GM23248 (cell line): ENCODE results near the gene ENO1. TPM values are rescaled to one million over a fixed set of nuclear protein-coding genes. Genes with fewer than 3 reads are reported as not detected.
"Not testable (repeated sequence)": the region's sequence is repeated elsewhere in the genome, so short reads cannot be mapped to it uniquely, and the experiment has no call there.

Source experiments
- DNase-seq: peaks from one replicate; pipeline ENCODE4 v3.0.0-alpha.2; 2015
- H2AFZ ChIP-seq: fragments of 200-600 bp; sonication (generic); 2 replicates; pipeline ENCODE4 v1.6.1; 2016; ENCODE audit warnings: antibody characterized with exemption
- H3F3A ChIP-seq: fragments of 200-600 bp; sonication (generic); 2 replicates; pipeline ENCODE4 v1.6.1; 2016; ENCODE audit warnings: mild to moderate bottlenecking, antibody characterized with exemption, mixed run types; ENCODE audit not compliant: insufficient read depth
- H3K27ac ChIP-seq: fragments of 200-600 bp; sonication (generic); 2 replicates; pipeline ENCODE4 v1.5.1; 2016; ENCODE audit warnings: mild to moderate bottlenecking
- H3K27me3 ChIP-seq: fragments of 200-600 bp; sonication (generic); replicated peaks from 2 replicates; pipeline ENCODE4 v1.6.1; 2016; ENCODE audit warnings: mild to moderate bottlenecking; ENCODE audit not compliant: insufficient read depth
- H3K36me3 ChIP-seq: fragments of 200-600 bp; sonication (generic); 2 replicates; pipeline ENCODE4 v1.6.1; 2016; ENCODE audit warnings: low read depth, mild to moderate bottlenecking
- H3K4me1 ChIP-seq: fragments of 200-600 bp; sonication (generic); 2 replicates; pipeline ENCODE4 v1.6.1; 2016; ENCODE audit warnings: mild to moderate bottlenecking; ENCODE audit not compliant: insufficient read depth
- H3K4me2 ChIP-seq: fragments of 200-600 bp; sonication (generic); one replicate; pipeline ENCODE4 v1.6.1; 2016; ENCODE audit warnings: mild to moderate bottlenecking; ENCODE audit not compliant: unreplicated experiment
- H3K4me3 ChIP-seq: fragments of 200-600 bp; sonication (generic); 2 replicates; pipeline ENCODE4 v1.5.1; 2016; ENCODE audit warnings: mild to moderate bottlenecking
- H3K79me2 ChIP-seq: fragments of 200-600 bp; sonication (generic); 2 replicates; pipeline ENCODE4 v1.6.1; 2016; ENCODE audit warnings: mild to moderate bottlenecking; ENCODE audit not compliant: insufficient read depth
- H3K9ac ChIP-seq: fragments of 200-600 bp; sonication (generic); 2 replicates; pipeline ENCODE4 v1.6.1; 2016; ENCODE audit warnings: mild to moderate bottlenecking
- H3K9me2 ChIP-seq: fragments of 200-600 bp; sonication (generic); 2 replicates; pipeline ENCODE4 v1.6.1; 2016; ENCODE audit warnings: mixed run types, mild to moderate bottlenecking, moderate library complexity; ENCODE audit not compliant: insufficient read depth
- H3K9me3 ChIP-seq: fragments of 200-600 bp; sonication (generic); one replicate; pipeline ENCODE4 v1.6.1; 2017; ENCODE audit warnings: low read depth
- H4K20me1 ChIP-seq: fragments of 200-600 bp; sonication (generic); 2 replicates; pipeline ENCODE4 v1.6.0; 2016; ENCODE audit not compliant: insufficient read depth
- EZH2 ChIP-seq: fragments of 200-600 bp; sonication (generic); IDR thresholded peaks from 2 replicates; pipeline ENCODE4 v1.6.1; 2018; ENCODE audit warnings: antibody characterized with exemption, mild to moderate bottlenecking; ENCODE audit not compliant: insufficient read depth, poor library complexity, severe bottlenecking
- EZH2phosphoT487 ChIP-seq: fragments of 200-600 bp; sonication (generic); IDR thresholded peaks from 2 replicates; pipeline ENCODE4 v1.6.1; 2018; ENCODE audit warnings: antibody characterized with exemption, moderate library complexity, mild to moderate bottlenecking, low read depth; ENCODE audit not compliant: insufficient read depth
- WGBS, 2 experiments: methylation state at CpG; one replicate each; pipeline ENCODE4 v1.1.6; 2015 to 2017; ENCODE audit warnings: low lambda C conversion rate in 2 of 2, low coverage in 1 of 2; ENCODE audit errors: missing lambda C conversion rate in 2 of 2; 5-methylcytosine and 5-hydroxymethylcytosine counted together
- in situ Hi-C: fragments of 300-500 bp; cut with MboI; formaldehyde crosslinking; loops from 2 replicates; pipeline ENCODE4 v1.15.0; 2020
- polyA plus RNA-seq: library from polyadenylated mRNA; unstranded; fragments of >200 nt; fragmentation: Nextera tagmentation; extraction: Ambion mirVana; gene quantifications from 2 replicates; pipeline ENCODE4 v1.2.1, GENCODE V29; 2016
- total RNA-seq: library from RNA; depleted of rRNA; stranded (reverse); fragments of >200 nt; shearing (Covaris generic); gene quantifications from 2 replicates; pipeline ENCODE4 v1.2.3, GENCODE V29; 2014

ENO1 gene
- total and polyA plus RNA-seq, 2 experiments from 2014 or later: 2,185 to 2,304 TPM

DNA sequence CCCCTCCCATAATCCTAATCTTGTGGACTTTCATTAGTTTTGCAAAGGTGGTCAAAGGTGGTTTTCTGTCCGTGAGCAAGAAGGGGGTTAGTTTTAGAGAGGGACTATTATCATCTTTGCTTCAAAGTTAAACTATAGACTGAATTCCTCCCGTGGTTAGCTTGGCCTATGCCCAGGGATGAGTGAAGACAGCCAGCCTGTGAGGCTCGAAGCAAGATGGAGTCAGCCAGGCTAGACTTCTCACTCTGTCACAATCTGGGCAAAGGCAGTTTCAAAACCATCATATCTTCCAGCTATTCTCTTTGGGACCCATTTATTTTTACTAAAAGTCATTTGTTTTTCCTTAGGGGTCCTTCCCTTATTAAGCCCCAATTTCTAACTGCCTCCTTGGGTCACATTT, 12.9 kb upstream of the ENO1 start:
- H3K9me3 ChIP-seq: no peaks in the 10 kb centered on the region
- TF ChIP-seq EZH2: no peak
- no peak for TF ChIP-seq EZH2phosphoT487
- WGBS, 2 experiments: 54 to 63% methylated on average over 3 of the region's 3 CpGs
- H4K20me1 ChIP-seq: no peaks in the 10 kb centered on the region
- no peaks in the 10 kb centered on the region for H3K27me3 ChIP-seq
- H3K4me3 ChIP-seq: no peak overlapping the region
- no peak overlapping the region for H3K4me2 ChIP-seq
- peak; percentile 41 for DNase-seq
- peaks cover 17% of the 10 kb centered on the region for H3F3A ChIP-seq
- peaks cover 19% of the 10 kb centered on the region for H3K4me1 ChIP-seq
- no peaks in the 10 kb centered on the region for H3K36me3 ChIP-seq
- in situ Hi-C loops: no loop called here
- H3K9me2 ChIP-seq: no peaks in the 10 kb centered on the region
- H2AFZ ChIP-seq: no peak overlapping the region
- no peak overlapping the region for H3K9ac ChIP-seq
- H3K79me2 ChIP-seq: no peaks in the 10 kb centered on the region
- peak overlapping the region; percentile 91 for H3K27ac ChIP-seq

DNA sequence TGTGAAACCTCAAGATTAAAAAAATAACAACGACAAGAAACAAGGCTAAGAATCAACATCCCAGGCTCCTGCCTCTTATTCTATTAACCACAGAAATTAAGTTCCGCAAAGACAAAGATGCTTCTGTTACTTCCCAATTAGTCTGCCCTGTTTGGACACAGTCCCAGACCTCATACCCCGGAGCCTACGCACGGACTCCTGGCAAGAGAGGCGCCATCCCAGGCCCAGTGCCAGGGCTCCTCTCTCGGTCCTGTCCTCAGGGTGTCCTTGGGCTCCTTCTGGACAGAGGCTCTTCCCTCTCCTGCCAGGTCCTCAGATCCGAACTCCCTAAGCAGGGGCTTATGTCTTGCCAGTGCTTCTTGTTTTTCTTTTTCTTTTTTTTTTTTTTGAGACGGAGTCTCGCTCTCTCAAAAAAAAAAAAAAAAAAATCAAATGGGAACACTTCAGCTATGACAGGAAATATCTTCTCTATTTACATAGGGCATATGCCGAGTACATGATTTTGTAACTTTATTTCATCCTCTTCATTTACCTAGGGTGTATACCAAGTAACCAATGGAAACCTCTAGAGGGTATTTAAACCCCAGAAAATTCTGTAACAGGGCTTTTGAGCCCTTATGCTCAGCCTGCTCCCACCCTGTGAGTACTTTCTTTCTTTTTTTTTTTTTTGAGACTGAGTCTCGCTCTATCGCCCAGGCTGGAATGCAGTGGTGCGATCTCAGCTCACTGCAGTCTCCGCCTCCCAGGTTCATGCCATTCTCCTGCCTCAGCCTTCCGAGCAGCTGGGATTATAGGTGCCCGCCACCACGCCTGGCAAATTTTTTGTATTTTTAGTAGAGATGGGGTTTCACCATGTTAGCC, 11.7 kb upstream of the ENO1 start:
- Histone ChIP-seq H3F3A (peaks cover 17% of the 10 kb centered on the region), H3K9me2 (no peaks in the 10 kb centered on the region), H3K79me2 (no peaks in the 10 kb centered on the region), H3K27me3 (no peaks in the 10 kb centered on the region), H4K20me1 (no peaks in the 10 kb centered on the region), H3K4me3 (peak overlapping the region; percentile 47), H3K36me3 (no peaks in the 10 kb centered on the region), H3K27ac (peak overlapping the region; percentile 91), H3K9me3 (no peaks in the 10 kb centered on the region), H2AFZ (0 out of 2 replicates have a peak overlapping the region, but pooled peaks have one; percentile 37), H3K4me1 (peaks cover 19% of the 10 kb centered on the region), H3K9ac (peak overlapping the region; percentile 71), H3K4me2 (peak overlapping the region; percentile 71)
- WGBS, 2 experiments: 7 to 11% methylated on average over 12 to 18 of the region's 18 CpGs
- in situ Hi-C loops: no loop called here
- TF ChIP-seq EZH2phosphoT487 (no peak), EZH2 (no peak)
- peak; percentile 96 for DNase-seq

DNA sequence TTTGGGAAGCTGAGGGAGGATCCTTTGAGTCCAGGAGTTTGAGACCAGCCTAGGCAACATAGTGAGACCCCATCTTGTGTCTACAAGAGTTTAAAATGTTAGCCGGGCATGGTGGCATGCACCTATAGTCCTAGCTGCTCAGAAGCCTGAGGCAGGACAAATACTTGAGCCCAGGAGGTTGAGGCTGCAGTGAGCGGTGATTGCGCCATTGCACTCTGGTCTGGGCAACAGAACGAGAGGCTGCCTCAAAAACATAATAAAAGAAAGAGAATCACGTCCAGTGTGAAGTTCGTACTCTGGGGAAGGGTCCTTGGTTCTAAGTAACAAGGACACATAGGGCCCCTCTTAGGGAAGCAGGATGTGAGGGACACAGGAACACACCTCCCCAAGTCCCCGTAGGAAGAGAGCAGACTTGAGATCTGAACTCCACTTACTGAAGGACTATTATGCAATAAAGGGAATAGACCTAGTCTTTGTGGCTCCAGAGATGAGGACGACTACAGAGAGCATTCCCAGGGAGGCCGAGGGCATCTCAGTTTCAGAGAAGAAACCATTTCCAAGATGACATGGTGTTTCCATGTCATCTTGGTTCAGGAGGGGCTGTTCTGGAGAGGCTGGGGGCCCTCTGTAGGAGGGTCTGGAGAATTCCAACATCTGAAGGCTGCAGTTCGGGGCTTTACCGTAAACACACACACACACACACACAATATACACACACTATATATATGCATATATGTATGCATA, 10.8 kb upstream of the ENO1 start:
- H3K79me2 ChIP-seq: no peaks in the 10 kb centered on the region
- peak overlapping the region; percentile 91 for H3K27ac ChIP-seq
- H2AFZ ChIP-seq: peak overlapping the region; percentile 37
- no peaks in the 10 kb centered on the region for H3K9me2 ChIP-seq
- in situ Hi-C loops: no loop called here
- H3K4me1 ChIP-seq: peaks cover 19% of the 10 kb centered on the region
- peak overlapping the region; percentile 71 for H3K9ac ChIP-seq
- no peaks in the 10 kb centered on the region for H3K36me3 ChIP-seq
- H3K9me3 ChIP-seq: no peaks in the 10 kb centered on the region
- TF ChIP-seq EZH2phosphoT487 (no peak), EZH2 (no peak)
- peak overlapping the region; percentile 71 for H3K4me2 ChIP-seq
- H3K4me3 ChIP-seq: peak overlapping the region; percentile 47
- H4K20me1 ChIP-seq: no peaks in the 10 kb centered on the region
- H3F3A ChIP-seq: peaks cover 17% of the 10 kb centered on the region
- 41 to 42% methylated on average over 11 of the region's 11 CpGs for WGBS, 2 experiments
- peak; percentile 81 for DNase-seq
- H3K27me3 ChIP-seq: no peaks in the 10 kb centered on the region

DNA sequence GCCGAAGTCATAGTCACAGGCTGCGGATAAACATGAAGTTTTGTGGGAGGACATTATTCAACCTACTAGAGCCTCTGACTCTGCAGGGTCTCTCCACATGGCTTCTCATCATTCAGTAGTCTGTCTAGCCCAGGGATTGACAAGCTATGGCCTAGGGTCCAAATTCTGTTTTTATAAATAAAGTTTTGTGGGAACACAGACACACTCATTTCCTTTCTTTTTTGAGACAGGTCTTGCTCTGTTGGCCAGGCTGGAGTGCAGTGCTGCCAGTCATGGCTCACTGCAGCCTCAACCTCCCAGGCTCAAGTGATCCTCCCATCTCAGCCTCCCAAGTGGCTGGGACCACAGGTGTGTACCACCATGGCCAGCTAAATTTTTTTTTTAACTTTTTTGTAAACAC, 8.1 kb upstream of the ENO1 start:
- no peaks in the 10 kb centered on the region for H3K9me2 ChIP-seq
- no peak overlapping the region for H3K27ac ChIP-seq
- no peaks in the 10 kb centered on the region for H4K20me1 ChIP-seq
- H3K9ac ChIP-seq: no peak overlapping the region
- peaks cover 17% of the 10 kb centered on the region for H3F3A ChIP-seq
- no peak overlapping the region for H3K4me2 ChIP-seq
- peaks cover 19% of the 10 kb centered on the region for H3K4me1 ChIP-seq
- H3K27me3 ChIP-seq: no peaks in the 10 kb centered on the region
- no peaks in the 10 kb centered on the region for H3K36me3 ChIP-seq
- 97 to 100% methylated on average over 2 of the region's 2 CpGs for WGBS, 2 experiments
- no peaks in the 10 kb centered on the region for H3K79me2 ChIP-seq
- H3K9me3 ChIP-seq: no peaks in the 10 kb centered on the region
- no peak overlapping the region for H3K4me3 ChIP-seq
- H2AFZ ChIP-seq: no peak overlapping the region
- TF ChIP-seq EZH2phosphoT487: no peak
- in situ Hi-C loops: no loop called here
- no peak for DNase-seq

DNA sequence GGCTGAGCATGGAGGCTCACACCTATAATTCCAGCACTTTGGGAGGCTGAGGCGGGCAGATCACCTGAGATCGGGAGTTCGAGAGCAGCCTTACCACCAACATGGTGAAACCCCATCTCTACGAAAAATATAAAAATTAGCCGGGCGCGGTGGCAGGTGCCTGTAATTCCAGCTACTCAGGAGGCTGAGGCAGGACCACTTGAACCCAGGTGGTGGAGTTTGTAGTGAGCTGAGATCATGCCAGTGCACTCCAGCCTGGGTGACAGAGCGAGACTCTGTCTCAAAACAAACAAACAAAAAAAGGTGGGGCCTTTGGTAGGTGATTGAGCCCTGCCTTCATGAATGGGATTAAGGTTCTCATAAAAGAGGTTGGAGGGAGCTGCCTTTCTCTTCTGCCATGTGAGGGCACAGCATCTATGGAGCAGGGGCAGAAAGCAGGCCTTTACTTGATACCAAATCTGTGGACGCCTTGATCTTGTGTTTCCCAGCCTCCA, 7.6 kb upstream of the ENO1 start:
- H4K20me1 ChIP-seq, H3K4me3 ChIP-seq, in situ Hi-C loops, H2AFZ ChIP-seq, H3K9me3 ChIP-seq, H3K79me2 ChIP-seq, H3K4me2 ChIP-seq, DNase-seq, H3K27ac ChIP-seq, H3K9ac ChIP-seq, H3K36me3 ChIP-seq, H3K9me2 ChIP-seq, H3K27me3 ChIP-seq: not testable (repeated sequence)
- peaks cover 14% of the 10 kb centered on the region for H3K4me1 ChIP-seq
- WGBS, 2 experiments: 93 to 94% methylated on average over 9 of the region's 9 CpGs
- H3F3A ChIP-seq: peaks cover 14% of the 10 kb centered on the region

DNA sequence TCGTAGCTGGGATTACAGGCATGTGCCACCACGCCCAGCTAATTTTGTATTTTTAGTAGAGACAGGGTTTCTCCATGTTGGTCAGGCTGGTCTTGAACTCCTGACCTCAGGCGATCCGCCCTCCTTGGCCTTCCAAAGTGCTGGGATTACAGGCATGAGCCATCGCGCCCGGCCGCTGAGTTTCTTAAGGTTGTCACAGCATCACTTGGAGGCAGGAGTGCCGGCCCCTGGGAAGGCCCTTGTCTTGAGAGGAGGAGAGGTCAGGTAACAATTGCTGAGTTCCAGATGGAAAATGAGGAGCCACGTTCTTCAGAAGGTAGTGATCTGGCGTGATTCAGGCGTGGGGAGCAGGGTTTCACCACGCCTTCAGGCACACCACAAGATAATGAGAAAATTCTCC, 5.6 kb upstream of the ENO1 start:
- in situ Hi-C loops, H3K9me2 ChIP-seq, DNase-seq, H3K27me3 ChIP-seq, H3K36me3 ChIP-seq, H2AFZ ChIP-seq, H3K79me2 ChIP-seq, H3K27ac ChIP-seq, H3K4me3 ChIP-seq, H3K4me2 ChIP-seq, H3K9ac ChIP-seq, H4K20me1 ChIP-seq, H3K9me3 ChIP-seq: not testable (repeated sequence)
- H3K4me1 ChIP-seq: peaks cover 19% of the 10 kb centered on the region
- peaks cover 18% of the 10 kb centered on the region for H3F3A ChIP-seq
- 96% methylated on average over 13 of the region's 13 CpGs for WGBS, 2 experiments
